A673 (cell line): ENCODE results near the gene SETD3.

Source experiments
- EZH2 ChIP-seq: fragments of 200-600 bp; sonication (generic); IDR thresholded peaks from 2 replicates; pipeline ENCODE4 v1.6.1; 2017; ENCODE audit warnings: borderline replicate concordance, low read depth, mild to moderate bottlenecking, mixed read lengths, antibody characterized with exemption, low read length; ENCODE audit not compliant: poor library complexity, severe bottlenecking
- TF ChIP-seq, protein P1 (sequence below): fragments of 300-800, 200-600 bp; sonication (generic); conservative IDR thresholded peaks from 2 replicates; pipeline ENCODE4 v1.5.1; 2017; ENCODE audit warnings: low read depth, mild to moderate bottlenecking, antibody characterized with exemption, low read length, moderate library complexity, mixed read lengths

DNA sequence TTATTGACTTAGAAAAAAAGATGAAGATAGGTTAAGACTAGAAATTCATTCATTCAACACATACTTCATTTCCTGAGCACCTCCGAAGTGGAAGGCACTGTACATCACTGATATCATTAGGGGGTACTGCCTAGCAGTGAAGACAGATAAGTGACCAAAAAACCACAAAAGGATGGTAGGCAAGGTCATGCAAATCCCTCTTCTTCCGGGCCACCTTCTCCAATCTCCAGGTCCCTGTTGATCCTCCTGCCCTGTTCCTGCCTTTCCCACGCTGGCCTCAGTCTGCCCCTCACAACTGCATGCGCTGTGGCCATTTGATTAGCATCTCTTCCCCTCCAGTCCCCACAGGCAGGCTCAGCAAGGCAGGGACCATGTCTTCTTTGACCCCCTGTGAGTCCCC, 60.8 kb downstream of the SETD3 start:
- TF ChIP-seq, protein P1, sequence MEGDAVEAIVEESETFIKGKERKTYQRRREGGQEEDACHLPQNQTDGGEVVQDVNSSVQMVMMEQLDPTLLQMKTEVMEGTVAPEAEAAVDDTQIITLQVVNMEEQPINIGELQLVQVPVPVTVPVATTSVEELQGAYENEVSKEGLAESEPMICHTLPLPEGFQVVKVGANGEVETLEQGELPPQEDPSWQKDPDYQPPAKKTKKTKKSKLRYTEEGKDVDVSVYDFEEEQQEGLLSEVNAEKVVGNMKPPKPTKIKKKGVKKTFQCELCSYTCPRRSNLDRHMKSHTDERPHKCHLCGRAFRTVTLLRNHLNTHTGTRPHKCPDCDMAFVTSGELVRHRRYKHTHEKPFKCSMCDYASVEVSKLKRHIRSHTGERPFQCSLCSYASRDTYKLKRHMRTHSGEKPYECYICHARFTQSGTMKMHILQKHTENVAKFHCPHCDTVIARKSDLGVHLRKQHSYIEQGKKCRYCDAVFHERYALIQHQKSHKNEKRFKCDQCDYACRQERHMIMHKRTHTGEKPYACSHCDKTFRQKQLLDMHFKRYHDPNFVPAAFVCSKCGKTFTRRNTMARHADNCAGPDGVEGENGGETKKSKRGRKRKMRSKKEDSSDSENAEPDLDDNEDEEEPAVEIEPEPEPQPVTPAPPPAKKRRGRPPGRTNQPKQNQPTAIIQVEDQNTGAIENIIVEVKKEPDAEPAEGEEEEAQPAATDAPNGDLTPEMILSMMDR = no peak
- no peak for TF ChIP-seq EZH2
